ENCODE measurements around the gene SIRT3.

DNA sequence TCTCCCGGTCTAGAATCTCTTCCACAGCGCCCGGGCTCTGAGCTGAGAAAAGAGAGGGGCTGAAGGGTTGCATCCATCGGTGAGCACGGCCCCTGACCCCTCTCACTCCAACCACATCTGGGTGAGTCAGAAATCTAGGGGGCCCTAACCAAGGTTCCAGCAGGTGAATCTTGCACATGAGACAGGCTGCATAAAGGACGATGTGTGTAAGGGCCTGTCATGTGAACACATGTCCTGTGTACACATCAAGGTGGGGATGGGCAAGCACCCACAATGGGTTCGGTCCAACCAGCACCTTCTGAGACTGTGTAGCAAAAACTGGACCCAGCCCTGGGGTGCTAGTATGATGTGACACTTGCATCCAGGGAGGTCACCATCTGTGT, 30.1 kb downstream of the SIRT3 start:
- TF ChIP-seq EZH2 (IDR thresholded peaks at IDR 0.05) (no peak), POLR2AphosphoS5 (IDR thresholded peaks at IDR 0.05; ENCODE audit: borderline replicate concordance, low read depth, low read length) (no peak), FOXP2 (optimal IDR thresholded peaks at IDR 0.05; ENCODE audit: control extremely low read depth, extremely low read length, insufficient read depth) (no peak)

All from SK-N-MC (cell line).